Measurements from ENCODE around the gene SH3PXD2A.

SH3PXD2A gene

GRCh38 chr10:103698266-103698665 is 157.1 kb downstream of the SH3PXD2A start:
- DNase-seq: no peak

- no peak for DNase-seq
Measured at GRCh38 chr10:103697787-103698186, 157.6 kb downstream of the SH3PXD2A start.

GRCh38 chr10:103696411-103697145 is 158.8 kb downstream of the SH3PXD2A start:
- DNase-seq: peak; percentile 67

GRCh38 chr10:103696094-103696410 is 159.3 kb downstream of the SH3PXD2A start:
- no peak for DNase-seq

- DNase-seq: no peak
Measured at GRCh38 chr10:103695584-103696005, 159.8 kb downstream of the SH3PXD2A start.

GRCh38 chr10:103693812-103694205 is 161.6 kb downstream of the SH3PXD2A start:
- DNase-seq: no peak

- peak; percentile 33 for DNase-seq
Measured at GRCh38 chr10:103692952-103693811, 162.2 kb downstream of the SH3PXD2A start.

- no peak for DNase-seq
Measured at GRCh38 chr10:103692436-103692951, 162.9 kb downstream of the SH3PXD2A start.

GRCh38 chr10:103691723-103692435 is 163.5 kb downstream of the SH3PXD2A start:
- DNase-seq: no peak

- no peak for DNase-seq
Measured at GRCh38 chr10:103691267-103691666, 164.1 kb downstream of the SH3PXD2A start.

- DNase-seq: no peak
Measured at GRCh38 chr10:103690281-103690680, 165.1 kb downstream of the SH3PXD2A start.

- DNase-seq: no peak
Measured at GRCh38 chr10:103688491-103688890, 166.9 kb downstream of the SH3PXD2A start.

- no peak for DNase-seq
Measured at GRCh38 chr10:103687718-103688117, 167.7 kb downstream of the SH3PXD2A start.

- DNase-seq: no peak
Measured at GRCh38 chr10:103687172-103687571, 168.2 kb downstream of the SH3PXD2A start.

- peak; percentile 61 for DNase-seq
Measured at GRCh38 chr10:103685880-103686669, 169.3 kb downstream of the SH3PXD2A start.

- no peak for DNase-seq
Measured at GRCh38 chr10:103683851-103684250, 171.5 kb downstream of the SH3PXD2A start.

GRCh38 chr10:103682631-103683030 is 172.7 kb downstream of the SH3PXD2A start:
- DNase-seq: no peak

GRCh38 chr10:103681617-103682399 is 173.6 kb downstream of the SH3PXD2A start:
- DNase-seq: no peak

- no peak for DNase-seq
Measured at GRCh38 chr10:103680869-103681236, 174.5 kb downstream of the SH3PXD2A start.

GRCh38 chr10:103679096-103679790 is 176.1 kb downstream of the SH3PXD2A start:
- no peak for DNase-seq

- DNase-seq: peak; percentile 90
Measured at GRCh38 chr10:103678178-103678526, 177.2 kb downstream of the SH3PXD2A start.
